Upper lobe of left lung (tissue), 4 donors: ENCODE results near the gene USP17L30.
"Not testable (repeated sequence)": the region's sequence is repeated elsewhere in the genome, so short reads cannot be mapped to it uniquely, and the experiment has no call there.

ENCODE experiments used
- CTCF ChIP-seq, 6 experiments: fragments of 450-650 bp in 4 of 6; fragments of 200-600 bp in 2 of 6; sonication (generic) in 2 of 6; IDR thresholded peaks; one replicate each; pipeline ENCODE4 v1.5.1; 2016 to 2019; ENCODE audit warnings: antibody characterized with exemption in 6 of 6
- POLR2A ChIP-seq, 4 donors: fragments of 450-650 bp; IDR thresholded peaks; one replicate each; pipeline ENCODE4 v1.5.1; 2016 to 2017; ENCODE audit warnings: antibody characterized with exemption in 4 of 4, mild to moderate bottlenecking in 2 of 4

DNA sequence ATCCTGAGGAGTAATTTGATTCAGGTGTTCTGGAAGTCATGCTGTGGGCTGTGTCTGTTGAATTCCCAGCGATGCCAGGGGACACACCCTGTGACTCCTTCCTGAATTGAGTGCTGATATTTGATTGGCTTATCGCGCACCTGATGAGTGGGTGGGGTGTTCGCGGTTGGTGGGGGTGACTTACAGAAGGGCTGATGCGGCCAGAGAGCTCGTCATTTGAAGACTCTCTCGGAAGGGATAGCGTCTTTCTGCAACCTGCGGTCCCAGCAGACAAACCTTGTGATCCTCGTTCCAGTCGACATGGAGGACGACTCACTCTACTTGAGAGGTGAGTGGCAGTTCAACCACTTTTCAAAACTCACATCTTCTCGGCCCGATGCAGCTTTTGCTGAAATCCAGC is 14.3 kb upstream of the USP17L30 start, which contains the start of gene USP17L28:
- TF ChIP-seq CTCF, POLR2A (IDR thresholded peaks at IDR 0.05): not testable (repeated sequence)
